Measurements from ENCODE around the gene AGL.
"Not testable (repeated sequence)": the region's sequence is repeated elsewhere in the genome, so short reads cannot be mapped to it uniquely, and the experiment has no call there.

AGL gene

GRCh38 chr1:99833911-99834310 is 16.2 kb upstream of the AGL start:
- H3K36me3 Mint-ChIP-seq (ENCODE audit: low read depth); H3K27ac Mint-ChIP-seq; intact Hi-C loops (cut with micrococcal nuclease); H3K4me3 Mint-ChIP-seq; H3K4me1 Mint-ChIP-seq (ENCODE audit: low read depth); H3K27me3 Mint-ChIP-seq: not testable (repeated sequence)
- peaks cover 13% of the 10 kb centered on the region for H3K9me3 Mint-ChIP-seq

DNA sequence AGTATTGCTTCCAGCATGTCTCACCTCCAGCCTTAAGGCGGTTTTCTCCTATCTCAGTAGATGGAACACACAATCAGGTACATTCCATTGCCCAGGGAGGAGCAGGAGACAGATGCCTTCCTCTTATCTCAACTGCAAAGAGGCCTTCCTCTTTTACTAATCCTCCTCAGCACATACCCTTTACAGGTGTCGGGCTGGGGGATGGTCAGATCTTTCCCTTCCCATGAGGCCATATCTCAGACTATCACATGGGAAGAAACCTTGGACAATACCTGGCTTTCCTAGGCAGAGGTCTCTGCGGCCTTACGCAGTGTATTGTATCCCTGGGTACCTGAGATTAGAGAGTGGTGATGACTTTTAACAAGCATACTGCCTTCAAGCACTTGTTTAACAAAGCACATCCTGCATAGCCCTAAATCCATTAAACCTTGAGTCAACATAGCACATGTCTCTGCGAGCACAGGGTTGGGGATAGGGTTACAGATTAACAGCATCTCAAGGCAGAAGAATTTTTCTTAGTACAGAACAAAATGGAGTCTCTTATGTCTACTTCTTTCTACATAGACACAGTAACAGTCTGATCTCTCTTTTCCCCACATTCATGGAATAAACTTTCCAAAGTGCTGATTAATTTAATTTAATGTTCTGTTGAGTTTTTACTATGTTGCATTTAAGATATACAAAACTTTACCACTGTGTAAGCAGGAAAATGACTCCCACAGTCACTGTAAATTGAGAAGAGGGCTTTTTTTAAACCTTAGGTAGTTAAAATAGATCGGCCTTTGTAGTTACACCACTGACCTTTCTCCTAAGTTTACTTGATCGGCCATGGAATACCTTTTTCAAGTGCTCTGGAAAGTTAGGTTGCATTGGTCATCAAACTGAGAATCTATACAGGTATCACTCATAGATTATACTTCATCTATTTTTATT is 13.7 kb upstream of the AGL start:
- not testable (repeated sequence) for H3K36me3 Mint-ChIP-seq (ENCODE audit: low read depth)

GRCh38 chr1:99840353-99840752 is 9.8 kb upstream of the AGL start:
- H3K27me3 Mint-ChIP-seq; H3K4me3 Mint-ChIP-seq; H3K27ac Mint-ChIP-seq; H3K4me1 Mint-ChIP-seq (ENCODE audit: low read depth); intact Hi-C loops (cut with micrococcal nuclease); H3K36me3 Mint-ChIP-seq (ENCODE audit: low read depth): not testable (repeated sequence)
- H3K9me3 Mint-ChIP-seq = peaks cover 21% of the 10 kb centered on the region

More for the DNA sequence above, 13.7 kb upstream of the AGL start:
- H3K4me3 Mint-ChIP-seq; intact Hi-C loops (cut with micrococcal nuclease); H3K4me1 Mint-ChIP-seq (ENCODE audit: low read depth); H3K27me3 Mint-ChIP-seq; H3K27ac Mint-ChIP-seq: not testable (repeated sequence)
- peaks cover 33% of the 10 kb centered on the region for H3K9me3 Mint-ChIP-seq

GRCh38 chr1:99843760-99844159 is 6.4 kb upstream of the AGL start:
- Mint-ChIP-seq H3K27me3 (no peaks in the 10 kb centered on the region), H3K36me3 (ENCODE audit: low read depth) (no peaks in the 10 kb centered on the region), H3K4me3 (no peak overlapping the region), H3K4me1 (ENCODE audit: low read depth) (no peaks in the 10 kb centered on the region), H3K9me3 (peaks cover 21% of the 10 kb centered on the region), H3K27ac (no peak overlapping the region)
- intact Hi-C loops (cut with micrococcal nuclease) = no loop called here

DNA sequence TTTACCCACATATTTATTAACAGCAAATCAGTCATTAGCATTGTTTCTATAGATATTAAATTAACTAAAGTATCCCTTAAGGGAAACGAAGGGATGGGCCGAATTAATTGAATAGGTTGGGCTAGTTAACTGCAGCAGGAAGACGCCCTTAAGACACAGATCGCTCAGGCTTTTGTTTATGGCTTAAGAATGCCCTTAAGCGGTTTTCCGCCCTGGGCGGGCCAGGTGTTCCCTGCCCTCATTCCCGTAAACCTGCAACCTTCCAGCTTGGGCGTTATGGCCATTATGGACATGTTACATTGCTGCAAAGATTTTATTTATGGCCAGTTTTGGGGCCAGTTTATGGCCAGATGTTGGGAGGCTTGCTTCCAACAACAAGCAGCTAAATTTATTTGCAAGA is 5.0 kb upstream of the AGL start:
- H3K4me1 Mint-ChIP-seq (ENCODE audit: low read depth); H3K4me3 Mint-ChIP-seq; H3K27me3 Mint-ChIP-seq; H3K9me3 Mint-ChIP-seq; H3K27ac Mint-ChIP-seq; H3K36me3 Mint-ChIP-seq (ENCODE audit: low read depth): not testable (repeated sequence)
- intact Hi-C loops (cut with micrococcal nuclease) = loop anchor here (5.0 kb wide), 1 partner anchor 197 kb away; no protein-coding TSS in a partner anchor

- intact Hi-C loops (cut with micrococcal nuclease) = loop anchor here (5.0 kb wide), 1 partner anchor 193 kb away; no protein-coding TSS in a partner anchor
- peak overlapping the region; percentile 89 for H3K4me3 Mint-ChIP-seq
- H3K36me3 Mint-ChIP-seq (ENCODE audit: low read depth) = peaks cover 29% of the 10 kb centered on the region
Measured at GRCh38 chr1:99849413-99849743, 783 bp upstream of the AGL start.

GRCh38 chr1:99850459-99851291 is 514 bp downstream of the AGL start:
- intact Hi-C loops (cut with micrococcal nuclease) = no loop called here
- Mint-ChIP-seq H3K27me3 (no peaks in the 10 kb centered on the region), H3K27ac (peak overlapping the region; percentile 88), H3K4me1 (ENCODE audit: low read depth) (peaks cover 13% of the 10 kb centered on the region), H3K4me3 (peak overlapping the region; percentile 89), H3K9me3 (no peaks in the 10 kb centered on the region), H3K36me3 (ENCODE audit: low read depth) (peaks cover 39% of the 10 kb centered on the region)

More at GRCh38 chr1:99849413-99849743, 783 bp upstream of the AGL start:
- peaks cover 13% of the 10 kb centered on the region for H3K4me1 Mint-ChIP-seq (ENCODE audit: low read depth)
- H3K27ac Mint-ChIP-seq = peak overlapping the region; percentile 88
- no peaks in the 10 kb centered on the region for H3K27me3 Mint-ChIP-seq
- no peaks in the 10 kb centered on the region for H3K9me3 Mint-ChIP-seq

GRCh38 chr1:99851850-99852454 is 1.8 kb downstream of the AGL start:
- H3K36me3 Mint-ChIP-seq (ENCODE audit: low read depth) = peaks cover 46% of the 10 kb centered on the region
- no peaks in the 10 kb centered on the region for H3K27me3 Mint-ChIP-seq
- peaks cover 13% of the 10 kb centered on the region for H3K4me1 Mint-ChIP-seq (ENCODE audit: low read depth)
- H3K9me3 Mint-ChIP-seq = no peaks in the 10 kb centered on the region
- no peak overlapping the region for H3K27ac Mint-ChIP-seq
- no peak overlapping the region for H3K4me3 Mint-ChIP-seq
- intact Hi-C loops (cut with micrococcal nuclease) = no loop called here

DNA sequence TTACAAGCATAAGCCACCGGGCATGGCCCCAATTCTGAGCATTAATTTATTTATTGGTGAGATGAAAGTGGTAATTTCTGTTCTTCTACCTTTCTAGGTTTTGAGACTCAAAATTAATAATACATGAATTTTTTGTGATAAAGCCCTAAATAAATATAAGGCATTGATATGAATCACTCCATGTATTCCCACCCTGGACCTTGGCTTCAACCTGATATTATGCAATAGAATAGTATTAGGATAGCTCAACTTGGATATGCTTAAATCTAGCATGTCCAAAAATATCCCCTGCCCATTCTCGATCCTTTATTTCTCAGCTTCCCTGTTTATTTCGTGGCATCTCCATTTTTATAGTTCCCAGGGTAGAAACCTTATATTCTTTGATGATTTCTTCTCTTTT is 2.5 kb downstream of the AGL start:
- H3K27me3 Mint-ChIP-seq = no peaks in the 10 kb centered on the region
- intact Hi-C loops (cut with micrococcal nuclease) = no loop called here
- H3K4me1 Mint-ChIP-seq (ENCODE audit: low read depth) = peaks cover 13% of the 10 kb centered on the region
- H3K36me3 Mint-ChIP-seq (ENCODE audit: low read depth) = peaks cover 52% of the 10 kb centered on the region
- no peak overlapping the region for H3K27ac Mint-ChIP-seq
- no peaks in the 10 kb centered on the region for H3K9me3 Mint-ChIP-seq
- no peak overlapping the region for H3K4me3 Mint-ChIP-seq

DNA sequence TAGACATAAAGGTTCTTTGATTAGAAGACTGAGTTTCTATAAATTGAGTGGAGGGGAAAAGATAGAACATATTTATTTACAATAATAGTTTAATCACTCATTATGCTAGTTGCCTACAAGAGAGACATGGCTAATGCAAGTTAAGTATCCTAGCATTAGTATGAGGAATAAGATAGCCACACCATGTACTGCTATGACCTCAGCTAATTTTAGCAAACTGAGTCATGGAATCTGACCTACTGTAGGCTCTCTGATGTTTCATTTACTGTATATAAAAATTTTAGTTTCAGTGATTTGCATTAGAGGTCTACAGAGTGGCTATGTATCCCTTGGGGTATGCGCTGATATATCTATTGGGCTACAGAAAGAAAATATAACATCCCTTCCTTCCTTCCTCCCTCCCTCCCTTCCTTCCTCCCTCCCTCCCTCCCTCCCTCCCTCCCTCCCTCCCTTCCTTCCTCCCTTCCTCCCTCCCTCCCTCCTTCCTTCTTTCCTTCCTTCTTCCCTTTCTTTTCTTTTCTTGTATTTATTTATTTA is 5.8 kb downstream of the AGL start:
- H3K9me3 Mint-ChIP-seq = no peaks in the 10 kb centered on the region
- H3K36me3 Mint-ChIP-seq (ENCODE audit: low read depth) = peaks cover 47% of the 10 kb centered on the region
- H3K27me3 Mint-ChIP-seq = no peaks in the 10 kb centered on the region
- H3K4me1 Mint-ChIP-seq (ENCODE audit: low read depth) = peaks cover 6% of the 10 kb centered on the region
- H3K27ac Mint-ChIP-seq = no peak overlapping the region
- intact Hi-C loops (cut with micrococcal nuclease) = no loop called here
- H3K4me3 Mint-ChIP-seq = no peak overlapping the region

- intact Hi-C loops (cut with micrococcal nuclease); H3K27ac Mint-ChIP-seq; H3K4me3 Mint-ChIP-seq; H3K4me1 Mint-ChIP-seq (ENCODE audit: low read depth); H3K27me3 Mint-ChIP-seq; H3K9me3 Mint-ChIP-seq: not testable (repeated sequence)
- peaks cover 47% of the 10 kb centered on the region for H3K36me3 Mint-ChIP-seq (ENCODE audit: low read depth)
Measured at GRCh38 chr1:99857041-99857440, 6.9 kb downstream of the AGL start.

DNA sequence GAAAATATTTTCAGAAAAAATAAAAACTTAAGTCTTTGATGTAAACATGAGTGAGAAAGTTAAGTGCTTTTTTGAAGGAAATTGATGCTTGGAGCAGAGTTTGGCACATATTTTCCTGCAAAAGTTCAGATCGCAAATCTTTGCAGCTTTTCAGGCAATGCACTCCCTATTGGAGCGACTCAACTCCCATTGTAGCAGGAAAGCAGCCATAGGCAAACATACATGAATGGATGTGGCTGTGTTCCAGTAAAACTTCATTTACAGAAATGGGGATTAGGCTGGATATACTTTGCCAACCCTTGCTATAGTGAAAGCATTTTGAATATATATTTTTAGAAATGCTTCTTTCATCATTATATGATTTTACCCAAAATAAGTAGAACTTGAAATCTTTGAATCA is 8.1 kb downstream of the AGL start:
- Mint-ChIP-seq H3K36me3 (ENCODE audit: low read depth) (peaks cover 51% of the 10 kb centered on the region), H3K4me1 (ENCODE audit: low read depth) (peaks cover 5% of the 10 kb centered on the region), H3K9me3 (peaks cover 9% of the 10 kb centered on the region), H3K27ac (no peak overlapping the region), H3K27me3 (no peaks in the 10 kb centered on the region), H3K4me3 (no peak overlapping the region)
- intact Hi-C loops (cut with micrococcal nuclease) = no loop called here

- Mint-ChIP-seq H3K27ac (no peak overlapping the region), H3K9me3 (peaks cover 9% of the 10 kb centered on the region), H3K4me3 (no peak overlapping the region), H3K4me1 (ENCODE audit: low read depth) (peaks cover 5% of the 10 kb centered on the region), H3K27me3 (no peaks in the 10 kb centered on the region), H3K36me3 (ENCODE audit: low read depth) (peaks cover 53% of the 10 kb centered on the region)
- intact Hi-C loops (cut with micrococcal nuclease) = no loop called here
Measured at GRCh38 chr1:99858881-99859280, 8.7 kb downstream of the AGL start.

DNA sequence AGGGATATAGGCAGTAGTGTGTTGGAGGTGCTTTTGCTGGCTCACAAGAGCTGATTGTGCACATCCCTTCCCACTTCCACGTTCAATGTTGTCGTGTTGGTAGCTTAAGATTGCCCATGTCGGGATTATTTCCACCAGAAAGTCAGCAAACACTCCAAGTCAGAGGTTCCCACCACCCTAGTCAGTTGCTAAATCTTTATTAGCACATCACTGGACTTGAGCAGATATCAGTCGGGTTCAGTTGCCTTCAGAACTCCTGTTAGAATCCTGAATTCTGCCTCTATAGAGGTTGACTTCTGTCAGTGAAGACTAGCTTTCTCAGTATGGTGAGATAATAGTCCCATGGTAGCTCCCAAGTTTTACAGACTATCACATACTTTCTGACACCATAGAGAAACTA is 10.5 kb downstream of the AGL start:
- intact Hi-C loops (cut with micrococcal nuclease) = no loop called here
- Mint-ChIP-seq H3K27ac (no peak overlapping the region), H3K9me3 (peaks cover 9% of the 10 kb centered on the region), H3K36me3 (ENCODE audit: low read depth) (peaks cover 44% of the 10 kb centered on the region), H3K4me3 (no peak overlapping the region), H3K27me3 (no peaks in the 10 kb centered on the region), H3K4me1 (ENCODE audit: low read depth) (peaks cover 5% of the 10 kb centered on the region)

Measured in dendritic cell treated with granulocyte-macrophage colony-stimulating factor and Interleukin-4, amounts not matched to agents 40 ng/mL and 50 ng/mL, for 4 days (primary cell).